Stimulated activated naive CD4-positive, alpha-beta T cell (primary cell): ENCODE measurements around the gene STRIP1.
"Not testable (repeated sequence)": the region's sequence is repeated elsewhere in the genome, so short reads cannot be mapped to it uniquely, and the experiment has no call there.

ENCODE experiments used
- DNase-seq, 6 experiments: peaks; one replicate each; lab custom pipeline; 2025; lab: John Stamatoyannopoulos, UW

STRIP1 gene

GRCh38 chr1:110008971-110009565 is 25.4 kb upstream of the STRIP1 start:
- no peak for DNase-seq

GRCh38 chr1:110011527-110012041 is 22.8 kb upstream of the STRIP1 start:
- DNase-seq = peak in 3 of 6 experiments; percentile 24 to 36 (median 31)

DNA sequence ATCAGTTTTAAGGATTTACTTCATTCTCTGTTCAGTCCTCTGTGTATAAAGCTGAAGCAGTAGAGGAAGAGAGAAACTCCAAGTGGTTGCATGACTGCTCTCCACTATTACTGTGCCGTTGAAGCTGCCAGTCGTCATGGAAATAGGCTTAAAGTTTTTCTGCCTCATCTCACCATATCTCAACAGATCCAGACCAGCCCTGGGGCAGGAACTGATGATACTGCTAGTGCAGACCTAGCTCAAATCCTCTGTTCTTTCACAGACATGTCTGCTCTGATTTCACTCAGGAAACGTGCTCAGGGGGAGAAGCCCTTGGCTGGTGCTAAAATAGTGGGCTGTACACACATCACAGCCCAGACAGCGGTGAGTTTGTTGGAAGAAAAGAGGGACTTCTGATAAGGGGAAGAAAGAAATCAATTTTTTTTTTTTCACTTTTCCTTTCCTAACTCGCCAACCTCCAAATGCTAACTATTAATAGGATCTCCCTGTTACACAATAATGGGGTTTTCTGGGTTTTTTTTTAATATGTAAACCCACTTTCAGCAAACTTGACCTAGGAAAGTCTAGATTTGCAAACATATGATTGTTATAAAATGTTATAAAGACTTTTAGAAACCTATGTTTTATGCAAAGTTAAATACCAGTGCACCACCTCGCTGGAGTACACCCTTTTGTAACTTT is 22.2 kb upstream of the STRIP1 start:
- no peak for DNase-seq

DNA sequence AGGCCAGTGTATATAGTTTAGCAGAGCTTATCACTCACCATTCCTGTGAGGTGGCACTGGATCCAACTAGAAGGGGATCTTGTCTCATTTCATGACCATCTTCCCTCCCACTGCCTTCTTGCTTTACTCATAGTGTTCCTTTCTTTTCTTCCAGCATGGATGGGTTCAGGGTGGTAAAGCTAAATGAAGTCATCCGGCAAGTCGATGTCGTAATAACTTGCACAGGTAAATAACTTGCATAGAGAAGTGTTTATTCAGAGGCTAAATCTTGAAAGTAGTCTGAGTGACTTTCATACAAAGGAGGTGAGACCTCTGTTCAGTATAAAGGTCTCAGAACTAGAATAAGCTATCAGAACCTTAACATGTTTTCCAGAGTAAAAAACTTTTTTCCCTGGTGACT is 16.6 kb upstream of the STRIP1 start:
- DNase-seq = no peak

DNA sequence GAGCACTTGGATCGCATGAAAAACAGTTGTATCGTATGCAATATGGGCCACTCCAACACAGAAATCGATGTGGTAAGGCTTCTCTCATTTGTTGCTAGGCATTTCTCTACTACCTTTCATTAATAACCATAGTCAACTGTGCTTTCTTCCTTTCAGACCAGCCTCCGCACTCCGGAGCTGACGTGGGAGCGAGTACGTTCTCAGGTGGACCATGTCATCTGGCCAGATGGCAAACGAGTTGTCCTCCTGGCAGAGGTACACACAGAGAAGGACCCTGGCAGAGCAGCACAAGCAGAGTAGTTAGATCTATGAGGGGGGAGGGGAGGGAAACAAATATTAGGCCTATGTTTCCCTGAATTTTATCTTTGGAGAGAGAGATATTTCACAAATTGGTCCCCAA is 16.0 kb upstream of the STRIP1 start:
- DNase-seq = no peak

- no peak for DNase-seq
Measured at GRCh38 chr1:110019770-110020169, 14.7 kb upstream of the STRIP1 start.

DNA sequence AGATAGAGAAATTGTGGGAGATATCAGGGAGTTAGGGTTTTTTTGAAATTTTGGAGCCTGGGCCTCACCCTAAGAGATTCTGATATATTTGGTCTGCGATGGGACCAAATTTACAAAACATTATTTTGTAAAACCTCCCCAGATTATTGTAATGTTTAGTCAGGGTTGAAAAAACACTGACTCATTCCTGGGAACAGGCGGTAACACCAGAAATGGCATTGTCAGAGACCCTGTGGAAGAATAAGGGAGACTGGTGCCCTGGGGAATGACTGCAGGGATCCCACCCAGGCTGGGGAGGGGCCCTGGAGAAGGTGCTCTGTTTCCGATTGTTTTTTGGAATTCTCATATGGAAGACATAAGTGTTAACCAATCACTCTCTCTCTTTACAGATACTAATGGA is 13.1 kb upstream of the STRIP1 start:
- DNase-seq = no peak

- no peak for DNase-seq
Measured at GRCh38 chr1:110024613-110025012, 9.8 kb upstream of the STRIP1 start.

DNA sequence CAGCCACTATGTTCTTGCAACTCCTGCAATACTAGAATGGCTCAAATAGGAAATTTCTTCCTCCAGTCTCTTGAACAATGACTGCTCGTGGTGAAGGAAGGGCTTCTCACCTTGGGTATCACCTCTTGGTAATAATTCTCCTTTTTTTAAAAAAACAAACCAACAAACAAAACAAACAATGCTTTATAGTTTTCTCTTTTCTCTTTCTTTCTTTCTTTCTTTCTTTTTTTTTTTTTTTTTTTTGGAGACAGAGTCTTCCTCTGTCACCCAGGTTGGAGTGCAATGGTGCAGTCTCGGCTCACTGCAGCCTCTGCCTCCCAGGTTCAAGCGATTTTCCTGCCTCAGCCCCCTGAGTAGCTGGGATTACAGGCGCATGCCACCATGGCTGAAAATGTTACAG is 3.7 kb upstream of the STRIP1 start:
- not testable (repeated sequence) for DNase-seq

DNA sequence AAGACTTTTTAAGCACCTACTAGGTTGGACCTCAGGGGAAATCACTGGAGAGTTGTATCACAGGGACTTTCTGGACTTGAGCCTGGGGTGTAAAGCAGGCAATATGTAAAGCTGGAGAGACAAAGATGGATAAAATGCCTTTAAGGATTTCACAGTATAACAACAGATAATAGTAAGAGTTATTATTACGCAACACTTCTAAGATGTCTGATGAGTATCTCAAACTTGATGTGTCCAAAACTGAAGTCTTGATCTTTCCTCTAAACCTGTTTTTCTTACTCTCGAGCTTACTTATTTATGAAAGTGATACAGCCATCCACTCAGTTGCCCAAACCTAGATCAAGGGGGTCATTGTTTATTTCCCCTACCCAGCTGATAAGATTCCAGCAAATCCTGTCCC is 2.1 kb upstream of the STRIP1 start:
- DNase-seq = no peak

- no peak for DNase-seq
Measured at GRCh38 chr1:110033421-110033820, 1.0 kb upstream of the STRIP1 start.

GRCh38 chr1:110034040-110034450 is 379 bp upstream of the STRIP1 start:
- no peak for DNase-seq

DNA sequence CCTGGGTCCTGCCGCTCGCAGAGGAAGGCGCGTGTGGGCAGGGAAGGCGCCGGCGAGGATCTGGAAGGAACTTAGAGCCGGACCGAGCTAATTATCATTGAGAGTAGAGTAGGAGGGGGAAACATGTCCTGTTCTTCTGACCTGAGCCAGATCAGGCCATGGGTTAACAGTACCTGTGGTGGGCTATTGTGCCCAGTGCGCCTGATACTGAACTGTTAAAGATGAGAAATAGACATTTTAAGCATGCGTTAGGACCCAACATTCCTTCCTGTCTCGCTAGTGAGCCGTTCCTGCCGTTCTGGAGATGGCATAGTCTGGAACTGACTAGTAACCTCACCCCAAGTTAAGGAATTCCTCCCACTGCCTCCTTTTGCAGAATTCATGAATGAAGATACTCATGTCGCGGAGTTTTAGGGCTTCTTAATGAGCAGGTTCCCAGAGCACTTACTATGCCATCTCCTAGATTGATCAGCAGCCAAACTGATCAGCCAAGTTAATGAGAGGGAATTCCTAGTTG is 870 bp downstream of the STRIP1 start:
- peak in 1 of 6 experiments; percentile 23 for DNase-seq

DNA sequence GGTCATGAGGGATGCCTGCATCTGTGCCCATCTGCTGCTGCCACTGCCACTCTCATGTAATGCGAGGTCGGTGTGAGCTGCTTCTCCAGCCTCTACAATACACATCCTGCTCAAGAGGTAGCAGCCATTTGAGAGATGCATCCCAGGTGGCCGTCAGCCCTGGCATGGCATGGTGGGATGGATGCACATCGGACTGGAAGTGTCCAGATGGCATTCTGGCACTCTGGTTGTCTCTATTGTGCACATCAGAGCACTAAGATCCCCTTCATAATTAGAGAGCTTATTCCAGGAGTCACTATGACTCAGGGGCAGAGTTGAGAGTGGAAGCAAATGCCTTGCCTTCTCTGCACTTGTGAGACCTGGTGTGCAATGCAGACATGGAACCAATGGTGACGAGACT is 3.8 kb downstream of the STRIP1 start:
- no peak for DNase-seq

GRCh38 chr1:110039641-110040040 is 5.2 kb downstream of the STRIP1 start:
- no peak for DNase-seq

GRCh38 chr1:110040548-110040947 is 6.1 kb downstream of the STRIP1 start:
- no peak for DNase-seq

DNA sequence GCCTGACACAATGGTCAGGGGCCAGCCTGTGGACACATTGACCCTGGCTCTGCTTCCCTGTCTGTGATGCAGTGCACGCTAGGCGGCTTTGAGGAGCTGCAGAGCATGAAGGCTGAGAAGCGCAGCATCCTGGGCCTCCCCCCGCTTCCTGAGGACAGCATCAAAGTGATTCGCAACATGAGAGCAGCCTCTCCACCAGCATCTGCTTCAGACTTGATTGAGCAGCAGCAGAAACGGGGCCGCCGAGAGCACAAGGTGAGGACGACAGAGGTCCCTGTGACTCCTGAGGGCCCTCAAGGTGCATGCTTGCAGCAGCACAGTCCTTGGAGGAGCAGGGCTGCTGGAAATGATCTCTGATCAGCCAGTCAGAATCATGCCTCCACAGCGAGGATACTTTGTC is 8.6 kb downstream of the STRIP1 start:
- no peak for DNase-seq

GRCh38 chr1:110047463-110047862 is 13.0 kb downstream of the STRIP1 start:
- DNase-seq = no peak

- no peak for DNase-seq
Measured at GRCh38 chr1:110048240-110048639, 13.8 kb downstream of the STRIP1 start.

DNA sequence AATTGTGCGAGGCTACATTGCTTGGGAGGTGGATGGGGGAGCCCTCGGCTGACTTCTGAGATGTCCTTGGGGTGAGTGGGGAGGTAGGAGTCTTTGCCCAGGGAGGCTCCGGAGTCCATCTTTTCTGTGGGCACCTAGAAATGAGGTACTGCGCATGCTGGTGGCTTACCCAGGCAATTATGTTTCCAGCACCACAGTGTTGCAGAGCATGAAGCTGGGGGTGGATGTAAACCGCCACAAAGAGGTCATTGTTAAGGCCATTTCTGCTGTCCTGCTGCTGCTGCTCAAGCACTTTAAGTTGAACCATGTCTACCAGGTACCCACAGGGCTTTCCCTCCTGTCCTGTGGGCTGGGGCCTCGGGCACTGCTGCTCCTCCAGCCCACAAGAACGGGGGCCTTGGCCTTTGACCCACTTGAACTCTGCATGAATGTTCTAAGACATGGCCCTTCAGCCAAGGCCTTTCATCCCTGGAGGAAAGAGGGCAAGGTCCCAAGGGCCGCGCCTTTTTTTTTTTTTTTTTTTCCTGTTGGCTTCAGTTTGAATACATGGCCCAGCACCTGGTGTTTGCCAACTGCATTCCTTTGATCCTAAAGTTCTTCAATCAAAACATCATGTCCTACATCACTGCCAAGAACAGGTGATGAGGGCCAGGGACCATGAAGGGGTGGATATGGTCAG is 14.6 kb downstream of the STRIP1 start:
- DNase-seq = no peak

GRCh38 chr1:110049801-110050601 is 15.6 kb downstream of the STRIP1 start:
- no peak for DNase-seq

GRCh38 chr1:110050602-110051261 is 16.3 kb downstream of the STRIP1 start:
- no peak for DNase-seq
